Measurements from ENCODE around the gene BCORL1.

The BCORL1 gene

GRCh38 chrX:130098210-130098552 is 115.7 kb downstream of the BCORL1 start:
- no peak for DNase-seq

GRCh38 chrX:130100180-130100579 is 117.7 kb downstream of the BCORL1 start:
- peak in 1 of 2 donors; percentile 51 for DNase-seq

- DNase-seq = no peak
Measured at GRCh38 chrX:130103605-130104004, 121.2 kb downstream of the BCORL1 start.

GRCh38 chrX:130105244-130105643 is 122.8 kb downstream of the BCORL1 start:
- no peak for DNase-seq

GRCh38 chrX:130106071-130106470 is 123.6 kb downstream of the BCORL1 start:
- no peak for DNase-seq

Data from inflammatory macrophage (primary cell).